HEK293T (cell line): ENCODE results near the gene DHX32.

ENCODE experiments used
- CTBP1 ChIP-seq: fragments of 450-650 bp; IDR thresholded peaks from 2 replicates; pipeline ENCODE4 v1.6.1; 2016; ENCODE audit warnings: borderline replicate concordance
- ELF4 ChIP-seq: fragments of 450-650 bp; IDR thresholded peaks from 2 replicates; pipeline ENCODE4 v1.6.1; 2017; ENCODE audit warnings: antibody characterized with exemption
- FOXA1 ChIP-seq: fragments of 450-650 bp; IDR thresholded peaks from 2 replicates; pipeline ENCODE4 v1.6.1; 2016; ENCODE audit warnings: mild to moderate bottlenecking
- FOXM1 ChIP-seq: fragments of 450-650 bp; IDR thresholded peaks from 2 replicates; pipeline ENCODE4 v1.6.1; 2017; ENCODE audit warnings: mild to moderate bottlenecking, borderline replicate concordance
- L3MBTL2 ChIP-seq: fragments of 450-650 bp; conservative IDR thresholded peaks from 2 replicates; pipeline ENCODE4 v1.6.1; 2016; ENCODE audit warnings: mild to moderate bottlenecking
- NFRKB ChIP-seq: fragments of 450-650 bp; IDR thresholded peaks from 2 replicates; pipeline ENCODE4 v1.6.1; 2016; ENCODE audit warnings: mild to moderate bottlenecking, moderate library complexity
- SP1 ChIP-seq: fragments of 450-650 bp; IDR thresholded peaks from 2 replicates; pipeline ENCODE4 v1.6.1; 2017
- SUZ12 ChIP-seq: fragments of 450-650 bp; IDR thresholded peaks from 2 replicates; pipeline ENCODE4 v1.6.1; 2016; ENCODE audit warnings: mild to moderate bottlenecking
- TARDBP ChIP-seq: fragments of 450-650 bp; IDR thresholded peaks from 2 replicates; pipeline ENCODE4 v1.6.1; 2016
- ZNF384 ChIP-seq: fragments of 450-650 bp; IDR thresholded peaks from 2 replicates; pipeline ENCODE4 v1.6.1; 2016
- TF ChIP-seq, protein P1 (sequence below): fragments of 450-650 bp; IDR thresholded peaks from 2 replicates; pipeline ENCODE4 v1.6.1; 2016

GRCh38 chr10:125797424-125797823, 83.7 kb downstream of the DHX32 start:
- TF ChIP-seq SP1 (no peak), SUZ12 (no peak), TARDBP (no peak), ELF4 (no peak), ZNF384 (no peak), CTBP1 (no peak), FOXM1 (no peak), FOXA1 (no peak), L3MBTL2 (no peak), NFRKB (no peak)
- TF ChIP-seq, protein P1, sequence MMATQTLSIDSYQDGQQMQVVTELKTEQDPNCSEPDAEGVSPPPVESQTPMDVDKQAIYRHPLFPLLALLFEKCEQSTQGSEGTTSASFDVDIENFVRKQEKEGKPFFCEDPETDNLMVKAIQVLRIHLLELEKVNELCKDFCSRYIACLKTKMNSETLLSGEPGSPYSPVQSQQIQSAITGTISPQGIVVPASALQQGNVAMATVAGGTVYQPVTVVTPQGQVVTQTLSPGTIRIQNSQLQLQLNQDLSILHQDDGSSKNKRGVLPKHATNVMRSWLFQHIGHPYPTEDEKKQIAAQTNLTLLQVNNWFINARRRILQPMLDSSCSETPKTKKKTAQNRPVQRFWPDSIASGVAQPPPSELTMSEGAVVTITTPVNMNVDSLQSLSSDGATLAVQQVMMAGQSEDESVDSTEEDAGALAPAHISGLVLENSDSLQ = no peak
